HG03565 (cell line): ENCODE data around the gene HEBP1.

Experiments used
- ATAC-seq: cut with Tn5 transposase; IDR thresholded peaks from one replicate; pipeline ENCODE4 v1.9.1; 2021; ENCODE audit warnings: mild to moderate bottlenecking, moderate library complexity; ENCODE audit not compliant: unreplicated experiment

Gene HEBP1

GRCh38 chr12:13024531-13024916 lies 24.5 kb upstream of the HEBP1 start:
- ATAC-seq, result no peak

GRCh38 chr12:13023811-13024530 lies 23.9 kb upstream of the HEBP1 start:
- no peak for ATAC-seq

GRCh38 chr12:13022851-13023271 lies 22.8 kb upstream of the HEBP1 start:
- no peak for ATAC-seq

GRCh38 chr12:13011098-13011497 lies 11.0 kb upstream of the HEBP1 start:
- no peak for ATAC-seq

GRCh38 chr12:13008741-13009380 lies 8.8 kb upstream of the HEBP1 start:
- no peak for ATAC-seq

- ATAC-seq, result no peak
Observed at GRCh38 chr12:13007496-13008233, 7.6 kb upstream of the HEBP1 start.

GRCh38 chr12:13005649-13006048 lies 5.6 kb upstream of the HEBP1 start:
- ATAC-seq, result no peak

GRCh38 chr12:13004986-13005385 lies 4.9 kb upstream of the HEBP1 start:
- ATAC-seq, result no peak

- no peak for ATAC-seq
Observed at GRCh38 chr12:13004361-13004760, 4.3 kb upstream of the HEBP1 start.

- no peak for ATAC-seq
Observed at GRCh38 chr12:13002301-13003097, 2.4 kb upstream of the HEBP1 start.

GRCh38 chr12:13001775-13002040 lies 1.6 kb upstream of the HEBP1 start:
- no peak for ATAC-seq

GRCh38 chr12:13000925-13001774 lies 1.1 kb upstream of the HEBP1 start:
- no peak for ATAC-seq

GRCh38 chr12:13000616-13000924 lies 505 bp upstream of the HEBP1 start:
- peak; percentile 18 for ATAC-seq

GRCh38 chr12:12999271-12999958 lies 650 bp downstream of the HEBP1 start:
- peak; percentile 3 for ATAC-seq

- no peak for ATAC-seq
Observed at GRCh38 chr12:12998248-12998647, 1.8 kb downstream of the HEBP1 start.

GRCh38 chr12:12997734-12998133 lies 2.3 kb downstream of the HEBP1 start:
- ATAC-seq, result no peak

GRCh38 chr12:12997156-12997555 lies 2.9 kb downstream of the HEBP1 start:
- ATAC-seq, result no peak

- no peak for ATAC-seq
Observed at GRCh38 chr12:12996209-12996608, 3.9 kb downstream of the HEBP1 start.

GRCh38 chr12:12995088-12995487 lies 5.0 kb downstream of the HEBP1 start:
- no peak for ATAC-seq

- no peak for ATAC-seq
Observed at GRCh38 chr12:12993367-12993766, 6.7 kb downstream of the HEBP1 start.
